Measurements from ENCODE around the gene CASP3. TPM values are rescaled to one million over a fixed set of nuclear protein-coding genes. Genes with fewer than 3 reads are reported as not detected.
"Not testable (repeated sequence)": the region's sequence is repeated elsewhere in the genome, so short reads cannot be mapped to it uniquely, and the experiment has no call there.

Gene CASP3
- total RNA-seq, 4 donors from 2014 or later, result 14.9 to 49.0 (median 25.8) TPM

DNA sequence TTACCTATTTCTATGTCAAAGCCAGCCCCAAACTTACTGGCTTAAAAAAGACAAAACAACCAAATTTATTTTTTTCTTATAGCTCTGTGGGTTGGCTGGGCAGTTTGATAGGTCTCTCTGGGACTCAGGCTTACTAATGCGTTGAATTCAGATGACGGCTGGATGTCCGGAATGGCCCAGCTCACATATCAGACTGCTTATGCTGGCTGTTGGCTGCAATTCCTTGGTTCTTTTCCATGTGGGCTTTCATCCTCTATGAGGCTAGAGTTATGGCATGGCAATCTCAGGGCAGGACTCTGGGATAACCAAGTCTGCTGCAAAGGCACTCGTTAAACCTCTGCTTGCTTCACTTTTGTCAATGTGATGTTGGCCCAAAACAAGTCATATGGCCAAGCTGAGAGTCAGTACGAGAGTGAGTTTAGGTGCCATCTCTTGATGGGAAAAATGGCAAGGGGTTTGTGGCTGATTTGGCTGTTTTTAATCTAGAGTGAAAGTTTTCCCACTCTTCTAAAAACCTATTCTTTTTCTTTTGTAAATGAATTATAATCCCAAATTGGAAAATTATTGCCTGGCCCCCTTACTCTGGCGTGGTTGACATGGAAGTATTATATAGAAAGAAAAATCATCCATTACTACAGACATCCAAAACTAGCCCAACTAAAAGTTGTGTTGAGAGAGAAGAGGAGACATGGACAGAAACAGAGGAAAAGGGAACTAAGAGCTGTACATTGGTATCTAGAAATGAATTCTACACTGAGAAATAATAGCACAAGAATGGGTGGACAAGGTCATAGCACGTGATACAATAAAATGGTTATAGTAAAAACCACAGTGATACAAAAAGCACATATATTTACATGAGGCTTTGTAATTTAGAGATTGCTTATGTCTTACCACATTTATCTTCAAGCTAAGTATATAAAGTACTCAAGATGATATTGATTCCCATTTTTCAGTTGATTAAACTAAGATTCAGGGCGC lies 6.9 kb upstream of the CASP3 start:
- Histone ChIP-seq H3K4me3 (no peak overlapping the region), H3K36me3 (peaks cover 0 to 19% (median 0%) of the 10 kb centered on the region in 3 donors), H3K27me3 (no peaks in the 10 kb centered on the region), H3K9me3 (no peaks in the 10 kb centered on the region), H3K27ac (no peak overlapping the region), H3K4me1 (no peaks in the 10 kb centered on the region)
- no peak for DNase-seq
- TF ChIP-seq CTCF (IDR thresholded peaks at IDR 0.05) (no peak), POLR2A (IDR thresholded peaks at IDR 0.05) (no peak)

GRCh38 chr4:184653650-184654049 lies 4.4 kb upstream of the CASP3 start:
- Histone ChIP-seq H3K36me3 (peaks cover 0 to 4% (median 0%) of the 10 kb centered on the region in 3 donors), H3K4me1 (peaks cover 0 to 6% (median 0%) of the 10 kb centered on the region in 4 donors), H3K27ac (no peak overlapping the region), H3K9me3 (no peaks in the 10 kb centered on the region), H3K27me3 (no peaks in the 10 kb centered on the region), H3K4me3 (no peak overlapping the region)
- TF ChIP-seq CTCF (IDR thresholded peaks at IDR 0.05), result no peak
- TF ChIP-seq POLR2A (IDR thresholded peaks at IDR 0.05), result no peak
- no peak for DNase-seq

- H3K27ac ChIP-seq, H3K4me3 ChIP-seq, DNase-seq, H3K27me3 ChIP-seq, H3K9me3 ChIP-seq, H3K36me3 ChIP-seq: not testable (repeated sequence)
- H3K4me1 ChIP-seq, result peaks cover 0 to 11% (median 2%) of the 10 kb centered on the region in 4 donors
These were observed 3.4 kb upstream of the CASP3 start for GRCh38 chr4:184652681-184653080.

GRCh38 chr4:184651899-184652298 lies 2.7 kb upstream of the CASP3 start:
- TF ChIP-seq POLR2A (IDR thresholded peaks at IDR 0.05), result no peak
- no peak for TF ChIP-seq CTCF (IDR thresholded peaks at IDR 0.05)
- no peak overlapping the region for H3K4me3 ChIP-seq
- H3K9me3 ChIP-seq, result no peaks in the 10 kb centered on the region
- H3K36me3 ChIP-seq, result no peaks in the 10 kb centered on the region
- no peak for DNase-seq
- peaks cover 0 to 19% (median 4%) of the 10 kb centered on the region in 4 donors for H3K4me1 ChIP-seq
- H3K27ac ChIP-seq, result no peak overlapping the region
- no peaks in the 10 kb centered on the region for H3K27me3 ChIP-seq

DNA sequence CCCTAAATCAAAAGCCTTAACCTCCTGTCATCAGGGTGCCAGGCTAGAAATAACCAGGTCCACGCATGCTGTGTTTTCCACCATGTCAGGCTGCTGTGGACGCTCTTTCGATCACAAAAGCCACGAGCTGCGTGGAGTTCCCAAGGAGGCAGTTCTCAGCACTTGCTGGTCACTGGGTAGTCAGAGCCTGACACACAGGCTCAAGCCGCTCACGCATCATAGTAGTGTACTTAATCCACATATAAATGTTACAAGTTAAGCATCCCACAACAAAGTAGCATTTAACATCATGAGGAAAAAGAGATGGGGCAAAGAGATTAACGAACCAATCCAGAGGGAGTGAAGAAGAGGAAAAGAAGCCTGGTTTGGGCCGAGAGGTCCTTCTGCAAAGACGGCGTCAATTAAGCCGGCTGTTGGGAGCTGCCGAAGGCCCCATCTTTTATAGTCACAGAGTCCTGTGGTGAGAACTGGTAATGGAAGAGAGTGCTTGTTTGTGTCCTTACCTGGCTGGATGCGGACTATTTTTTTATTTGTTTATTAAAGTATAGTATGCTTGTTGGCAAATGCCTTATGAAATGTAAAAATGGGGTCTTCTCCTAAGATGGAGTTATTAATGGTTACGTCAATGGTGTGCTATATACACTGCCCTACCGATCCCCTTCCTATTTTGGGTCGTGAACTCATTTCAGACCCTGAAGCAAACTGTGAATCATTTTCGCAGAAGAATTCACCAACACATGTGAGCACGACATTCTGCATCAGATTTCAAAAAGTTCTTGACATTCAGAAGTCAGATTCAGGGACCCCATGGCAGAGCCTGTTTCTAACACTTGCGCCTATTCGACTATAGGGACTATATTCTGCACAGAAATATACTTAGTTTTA lies 966 bp upstream of the CASP3 start:
- H3K36me3 ChIP-seq, result no peaks in the 10 kb centered on the region
- no peaks in the 10 kb centered on the region for H3K27me3 ChIP-seq
- TF ChIP-seq POLR2A (IDR thresholded peaks at IDR 0.05) (no peak), CTCF (IDR thresholded peaks at IDR 0.05) (peak in 1 of 6 experiments; percentile 7)
- H3K9me3 ChIP-seq, result no peaks in the 10 kb centered on the region
- peak overlapping the region; percentile 87 to 97 (median 90) for H3K4me3 ChIP-seq
- peak overlapping the region; percentile 95 to 100 (median 96) for H3K27ac ChIP-seq
- peak in 1 of 3 donors; percentile 54 for DNase-seq
- peaks cover 0 to 36% (median 9%) of the 10 kb centered on the region in 4 donors for H3K4me1 ChIP-seq

Measured in Peyer's patch (tissue), 4 donors.